ENCODE data around the gene IQUB.
"Not testable (repeated sequence)": the region's sequence is repeated elsewhere in the genome, so short reads cannot be mapped to it uniquely, and the experiment has no call there.

DNA sequence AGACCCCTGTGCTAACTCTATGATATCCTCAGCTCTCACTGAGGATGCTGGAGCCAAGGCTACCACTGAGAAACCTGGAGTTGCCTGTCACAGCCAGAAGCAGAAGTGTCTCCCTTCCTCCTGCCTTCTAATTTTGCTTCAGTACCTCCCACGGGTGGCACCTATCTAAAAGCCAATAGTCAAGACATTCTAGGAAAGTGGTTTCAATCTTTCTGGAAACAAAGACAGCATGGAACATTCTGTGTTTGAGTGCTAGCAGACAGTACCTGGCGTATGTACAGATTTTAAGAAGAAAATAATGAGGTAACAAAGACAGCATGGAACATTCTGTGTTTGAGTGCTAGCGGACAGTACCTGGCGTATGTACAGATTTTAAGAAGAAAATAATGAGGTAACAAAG, 126.4 kb downstream of the IQUB start:
- not testable (repeated sequence) for TF ChIP-seq CTCF (conservative IDR thresholded peaks at IDR 0.05 in 1 of 2, IDR thresholded peaks at IDR 0.05 in 1 of 2; ENCODE audit: low read depth in 1 of 2, low read length in 2 of 2); EZH2 (IDR thresholded peaks at IDR 0.05; ENCODE audit: low read length, missing control alignments)
